ENCODE data around the gene RPS16.

Gene RPS16

DNA sequence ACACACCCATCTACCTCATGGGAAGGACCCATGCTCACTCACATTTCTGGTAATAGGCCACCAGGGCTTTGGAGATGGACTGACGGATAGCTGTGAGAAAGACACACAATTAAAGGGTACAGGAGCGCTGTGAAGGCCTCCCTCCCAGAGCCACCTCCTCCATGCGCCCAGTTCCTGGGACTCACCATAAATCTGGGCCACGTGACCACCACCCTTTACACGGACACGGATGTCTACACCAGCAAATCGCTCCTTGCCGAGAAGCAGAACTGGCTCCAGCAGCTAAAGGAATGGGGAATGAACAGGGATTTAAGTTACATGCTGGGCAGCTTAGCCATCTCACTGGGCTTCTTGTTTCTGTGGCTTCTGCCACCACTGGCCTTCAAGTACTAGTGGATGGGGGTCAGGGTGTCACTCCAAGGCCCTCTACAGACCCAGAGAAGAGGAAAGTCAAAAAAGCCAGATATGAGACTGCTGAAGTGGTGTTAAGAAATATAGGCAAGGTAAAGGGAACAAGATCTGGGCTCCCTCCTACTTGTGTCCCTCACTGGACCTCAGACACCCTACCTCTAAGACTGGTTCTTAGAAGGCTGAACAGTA, 2.2 kb downstream of the RPS16 start:
- TF ChIP-seq, protein P1, sequence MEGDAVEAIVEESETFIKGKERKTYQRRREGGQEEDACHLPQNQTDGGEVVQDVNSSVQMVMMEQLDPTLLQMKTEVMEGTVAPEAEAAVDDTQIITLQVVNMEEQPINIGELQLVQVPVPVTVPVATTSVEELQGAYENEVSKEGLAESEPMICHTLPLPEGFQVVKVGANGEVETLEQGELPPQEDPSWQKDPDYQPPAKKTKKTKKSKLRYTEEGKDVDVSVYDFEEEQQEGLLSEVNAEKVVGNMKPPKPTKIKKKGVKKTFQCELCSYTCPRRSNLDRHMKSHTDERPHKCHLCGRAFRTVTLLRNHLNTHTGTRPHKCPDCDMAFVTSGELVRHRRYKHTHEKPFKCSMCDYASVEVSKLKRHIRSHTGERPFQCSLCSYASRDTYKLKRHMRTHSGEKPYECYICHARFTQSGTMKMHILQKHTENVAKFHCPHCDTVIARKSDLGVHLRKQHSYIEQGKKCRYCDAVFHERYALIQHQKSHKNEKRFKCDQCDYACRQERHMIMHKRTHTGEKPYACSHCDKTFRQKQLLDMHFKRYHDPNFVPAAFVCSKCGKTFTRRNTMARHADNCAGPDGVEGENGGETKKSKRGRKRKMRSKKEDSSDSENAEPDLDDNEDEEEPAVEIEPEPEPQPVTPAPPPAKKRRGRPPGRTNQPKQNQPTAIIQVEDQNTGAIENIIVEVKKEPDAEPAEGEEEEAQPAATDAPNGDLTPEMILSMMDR (conservative IDR thresholded peaks at IDR 0.05) = no peak
- H3K27ac ChIP-seq = peak overlapping the region; percentile 95; the same call in 1 of the 2 replicates

DNA sequence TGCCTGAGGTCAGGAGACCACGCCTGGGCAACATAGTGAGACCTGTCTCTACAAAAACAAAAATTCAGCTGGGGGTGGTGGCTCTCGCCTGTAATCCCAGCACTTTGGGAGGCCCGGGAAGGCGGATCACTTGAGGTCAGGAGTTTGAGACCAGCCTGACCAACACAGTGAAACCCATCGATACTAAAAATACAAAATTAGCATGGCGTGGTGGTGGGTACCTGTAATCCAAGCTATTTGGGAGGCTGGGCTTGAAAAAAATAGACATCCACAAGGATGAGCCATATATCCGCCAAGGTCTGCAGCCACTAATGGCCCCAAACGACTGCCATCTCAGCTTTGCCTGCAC, 3.1 kb downstream of the RPS16 start:
- H3K27ac ChIP-seq = no peak overlapping the region
- TF ChIP-seq, protein P1 (conservative IDR thresholded peaks at IDR 0.05) = no peak

DNA sequence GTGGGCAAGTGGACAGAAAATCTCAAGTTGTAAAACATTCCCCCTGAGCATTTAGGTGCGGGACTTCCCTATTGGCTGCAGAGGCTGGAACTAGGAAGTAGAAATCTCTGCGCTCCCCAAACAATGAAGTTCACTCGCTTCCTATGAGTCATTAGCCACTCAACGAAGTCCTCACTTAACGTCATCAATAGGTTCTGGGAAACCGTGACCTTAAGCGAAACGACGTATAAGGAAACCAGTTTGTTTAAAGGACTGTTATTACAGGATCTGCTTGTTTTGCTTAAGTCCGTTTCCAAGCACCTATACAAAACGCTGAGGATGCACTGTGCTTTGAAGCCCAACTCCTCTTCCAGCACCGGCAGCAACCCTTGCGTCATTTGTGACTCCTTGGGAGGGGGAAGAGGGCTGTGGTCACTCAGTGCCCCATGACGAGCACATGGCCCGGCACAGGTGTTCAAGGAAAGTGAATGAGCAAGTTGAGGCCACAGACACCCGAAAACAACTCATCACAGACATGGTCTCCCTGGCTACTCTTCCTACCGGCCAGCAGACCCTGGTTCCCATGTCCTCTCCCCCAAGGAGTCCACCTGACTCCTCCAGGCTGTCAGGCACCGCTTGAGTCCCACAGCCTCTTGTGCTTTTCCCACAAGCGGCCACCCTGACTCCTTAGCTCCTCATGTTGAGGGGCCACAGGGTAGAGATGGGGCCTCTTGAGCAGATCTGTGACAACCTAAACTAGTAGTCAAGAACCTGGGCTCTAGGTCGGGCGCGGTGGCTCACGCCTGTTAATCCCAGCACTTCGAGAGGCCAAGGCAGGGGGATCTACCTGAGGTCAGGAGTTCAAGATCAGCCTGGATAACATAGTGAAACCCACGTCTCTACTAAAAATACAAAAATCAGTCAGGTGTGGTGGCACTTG, 4.8 kb downstream of the RPS16 start:
- TF ChIP-seq, protein P1 (conservative IDR thresholded peaks at IDR 0.05) = no peak
- no peak overlapping the region for H3K27ac ChIP-seq

DNA sequence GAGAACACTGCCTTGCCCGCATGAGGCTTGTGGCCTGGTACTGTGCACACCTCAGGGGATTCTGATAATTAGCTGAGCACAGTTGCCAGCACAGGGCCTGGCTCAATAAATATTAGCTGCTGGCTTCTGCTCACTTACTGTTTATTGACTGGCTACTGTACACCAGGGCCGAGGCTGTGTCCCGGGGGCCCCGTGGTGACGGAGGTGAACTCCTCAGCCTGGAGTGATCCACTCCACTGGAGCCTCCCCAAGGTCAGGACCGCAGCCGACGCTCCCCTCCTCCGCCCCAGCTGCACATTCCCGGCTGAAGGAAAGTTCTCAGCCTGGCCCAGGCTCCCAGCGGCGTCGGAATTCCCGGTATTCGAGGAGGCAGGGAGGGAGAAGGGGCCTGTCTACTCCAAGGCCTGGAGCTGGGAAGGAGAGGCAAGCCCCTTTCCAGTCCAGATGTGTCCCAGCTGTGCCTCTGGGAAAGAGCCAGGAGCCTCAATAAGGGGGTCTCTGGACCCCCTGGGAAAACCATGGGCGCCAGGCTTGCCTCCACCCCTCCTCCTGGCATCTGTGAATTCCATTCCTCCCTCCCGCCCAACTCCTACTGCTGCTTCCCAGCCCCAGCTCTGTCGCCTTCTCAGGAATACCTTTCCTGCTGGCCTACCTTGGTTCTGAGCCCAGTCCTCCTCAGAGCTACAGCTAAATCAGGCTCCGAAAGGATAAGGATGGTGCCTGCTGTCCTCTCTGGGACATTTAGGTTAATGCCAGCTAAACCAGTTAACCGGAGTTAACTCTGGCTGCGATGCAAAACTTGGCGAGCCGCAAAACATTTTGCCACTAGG, 7.3 kb downstream of the RPS16 start:
- no peak overlapping the region for H3K27ac ChIP-seq
- TF ChIP-seq, protein P1 (conservative IDR thresholded peaks at IDR 0.05) = no peak

DNA sequence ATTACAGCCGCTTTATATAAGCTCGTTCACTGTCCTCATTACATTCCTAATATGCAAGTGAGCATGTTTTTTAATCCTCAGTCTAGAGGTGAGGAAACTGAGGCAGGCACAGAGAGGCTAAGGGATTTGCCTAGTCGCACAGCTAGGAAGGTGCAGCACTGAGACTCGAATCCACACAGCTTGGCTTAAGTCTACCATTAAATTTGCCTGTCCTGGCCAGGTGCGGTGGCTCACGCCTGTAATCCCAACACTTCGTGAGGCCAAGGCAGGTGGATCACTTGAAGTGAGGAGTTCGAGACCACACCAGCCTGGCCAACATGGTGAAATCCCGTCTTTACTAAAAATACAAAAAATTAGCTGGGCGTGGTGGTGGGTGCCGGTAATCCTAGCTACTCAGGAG, 8.0 kb downstream of the RPS16 start:
- TF ChIP-seq, protein P1 (conservative IDR thresholded peaks at IDR 0.05) = no peak
- no peak overlapping the region for H3K27ac ChIP-seq

DNA sequence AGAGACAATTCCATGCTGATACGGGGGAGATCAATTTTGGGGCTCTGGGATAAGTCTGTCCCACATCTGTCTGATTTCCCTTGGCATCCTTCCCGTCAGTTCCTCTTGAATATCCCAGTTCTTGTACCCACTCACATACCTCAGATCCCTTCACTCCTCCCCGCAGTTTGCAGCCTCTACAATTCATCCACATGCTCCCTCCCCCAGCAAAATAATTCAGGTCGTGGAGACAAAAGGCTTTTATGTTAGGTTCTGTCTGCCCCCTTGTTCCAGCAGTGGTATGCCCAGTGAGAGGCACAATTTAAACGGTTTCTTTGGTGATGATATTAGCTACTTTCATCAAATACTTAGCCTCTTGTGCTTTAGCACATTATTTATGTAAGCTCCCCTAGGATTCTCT, 9.6 kb downstream of the RPS16 start:
- TF ChIP-seq, protein P1 (conservative IDR thresholded peaks at IDR 0.05) = no peak

DNA sequence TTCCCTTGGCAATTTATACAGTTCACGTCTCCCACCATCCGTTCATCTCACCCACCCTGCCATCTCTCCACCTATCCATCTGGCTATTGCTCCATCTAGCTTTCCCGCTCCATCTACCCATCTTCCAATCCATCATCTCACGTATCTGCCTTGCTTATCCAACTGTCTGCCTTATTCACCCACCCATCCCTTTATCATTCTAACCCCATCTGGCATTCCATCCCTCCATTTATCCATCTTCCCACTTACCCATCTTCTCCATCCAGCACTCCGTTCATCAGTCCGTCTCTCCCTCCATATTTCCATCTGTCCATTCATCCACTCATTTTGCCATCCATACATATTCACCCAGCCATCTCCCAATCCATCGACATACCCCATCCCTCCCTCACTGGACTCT, 10.0 kb downstream of the RPS16 start:
- no peak overlapping the region for H3K27ac ChIP-seq
- TF ChIP-seq, protein P1 (conservative IDR thresholded peaks at IDR 0.05) = no peak

More for the DNA sequence above, 9.6 kb downstream of the RPS16 start:
- no peak overlapping the region for H3K27ac ChIP-seq

Data from VCaP (cell line).